T follicular helper cell (primary cell): ENCODE data around the gene FSD1.
A peak's percentile ranks its signal among the peaks of the same experiment; 100 is the strongest.
"Not testable (repeated sequence)": the region's sequence is repeated elsewhere in the genome, so short reads cannot be mapped to it uniquely, and the experiment has no call there.

ENCODE experiments used
- DNase-seq: peaks from one replicate; pipeline ENCODE4 v3.0.0-alpha.2; 2020; ENCODE audit warnings: low read depth

Gene FSD1

GRCh38 chr19:4319067-4319718 lies 14.8 kb downstream of the FSD1 start:
- DNase-seq = no peak

GRCh38 chr19:4320419-4320818 lies 16.0 kb downstream of the FSD1 start:
- no peak for DNase-seq

- no peak for DNase-seq
Measured at GRCh38 chr19:4322942-4323665, 18.7 kb downstream of the FSD1 start.

GRCh38 chr19:4323692-4324091 lies 19.3 kb downstream of the FSD1 start:
- no peak for DNase-seq

- no peak for DNase-seq
Measured at GRCh38 chr19:4324228-4324627, 19.8 kb downstream of the FSD1 start.

- DNase-seq = no peak
Measured at GRCh38 chr19:4326215-4326836, 21.9 kb downstream of the FSD1 start.

GRCh38 chr19:4326837-4327251 lies 22.4 kb downstream of the FSD1 start:
- no peak for DNase-seq

GRCh38 chr19:4327252-4327876 lies 23.0 kb downstream of the FSD1 start:
- peak; percentile 54 for DNase-seq

- no peak for DNase-seq
Measured at GRCh38 chr19:4327877-4328242, 23.5 kb downstream of the FSD1 start.

GRCh38 chr19:4328243-4328990 lies 24.0 kb downstream of the FSD1 start:
- DNase-seq = peak; percentile 92

- not testable (repeated sequence) for DNase-seq
Measured at GRCh38 chr19:4328991-4329681, 24.7 kb downstream of the FSD1 start.

- no peak for DNase-seq
Measured at GRCh38 chr19:4329858-4330257, 25.5 kb downstream of the FSD1 start.

GRCh38 chr19:4334929-4335570 lies 30.7 kb downstream of the FSD1 start:
- DNase-seq = no peak

- DNase-seq = no peak
Measured at GRCh38 chr19:4337906-4338440, 33.6 kb downstream of the FSD1 start.

- no peak for DNase-seq
Measured at GRCh38 chr19:4338441-4339355, 34.3 kb downstream of the FSD1 start, which contains the start of gene STAP2. Gene STAP2, minus strand, starts transcription at chr19:4338827. Its CDS starts 74 bp downstream, at chr19:4338753.

GRCh38 chr19:4342314-4342614 lies 37.9 kb downstream of the FSD1 start:
- no peak for DNase-seq

GRCh38 chr19:4342615-4343369 lies 38.4 kb downstream of the FSD1 start:
- peak; percentile 90 for DNase-seq

GRCh38 chr19:4343370-4344307 lies 39.2 kb downstream of the FSD1 start, which contains the start of gene MPND:
Gene MPND, plus strand, starts transcription at chr19:4343562. Its CDS starts 32 bp downstream, at chr19:4343594.
- peak; percentile 88 for DNase-seq
